K562 (cell line): ENCODE results near the gene AIRE. TPM values are rescaled to one million over a fixed set of nuclear protein-coding genes. Genes with fewer than 3 reads are reported as not detected.

Experiments
- KLF16 ChIP-seq: IDR thresholded peaks from 2 replicates; pipeline ENCODE4 v1.6.1; 2016; ENCODE audit warnings: antibody characterized with exemption
- RAD21 ChIP-seq, 2 experiments: fragments of 250-450 bp in 1 of 2; fragments of 450-650 bp in 1 of 2; sonication (Bioruptor Pico) in 1 of 2; formaldehyde crosslinking in 1 of 2; IDR thresholded peaks in 1 of 2; conservative IDR thresholded peaks in 1 of 2; 2 replicates each; pipeline versions ENCODE4 v1.4.0 to v1.8.0; 2020 to 2022; ENCODE audit warnings: mild to moderate bottlenecking in 2 of 2, moderate library complexity in 1 of 2
- RBFOX2 ChIP-seq: fragments of 200-400 bp; formaldehyde crosslinking; IDR thresholded peaks from 2 replicates; pipeline ENCODE4 v1.6.1; 2017; ENCODE audit warnings: low read depth, mild to moderate bottlenecking, low read length, moderate library complexity
- SMC3 ChIP-seq: conservative IDR thresholded peaks from 2 replicates; pipeline ENCODE4 v1.6.1; 2011; ENCODE audit warnings: low read depth, low read length, improper control_type of control experiment; ENCODE audit not compliant: insufficient read depth
- STAG1 ChIP-seq: sonication (generic); formaldehyde crosslinking; IDR thresholded peaks from 2 replicates; pipeline ENCODE4 v1.5.0; 2020; ENCODE audit warnings: missing genetic modification reagents, borderline replicate concordance
- STAT5B ChIP-seq: fragments of 250-450 bp; sonication (Bioruptor Pico); IDR thresholded peaks from 2 replicates; pipeline ENCODE4 v1.8.0; 2021; ENCODE audit warnings: mild to moderate bottlenecking, inconsistent platforms
- ZBTB7A ChIP-seq: IDR thresholded peaks from 2 replicates; pipeline ENCODE4 v1.6.1; 2011; ENCODE audit warnings: low read depth, mild to moderate bottlenecking, low read length, moderate library complexity, borderline replicate concordance; ENCODE audit not compliant: control insufficient read depth
- polyA plus RNA-seq, 8 experiments: library from polyadenylated mRNA; depleted of rRNA in 4 of 8; stranded (reverse) in 5 of 8; unstranded in 3 of 8; fragments of >200 nt; fragmentation: Nextera tagmentation in 2 of 8; fragmentation: Illumina TruSeq in 1 of 8; extraction: Ambion mirVana in 2 of 8; extraction: Trizol in 1 of 8; gene quantifications; 2 replicates each; pipeline versions ENCODE4 v1.2.1 to v1.2.3, GENCODE V29; 2011 to 2014; ENCODE audit warnings: inconsistent platforms in 1 of 8, missing spikeins in 1 of 8
- total RNA-seq, 7 experiments: library from RNA; depleted of rRNA in 6 of 7; stranded (reverse); fragments of >200 nt in 6 of 7; fragmentation: Illumina TruSeq in 2 of 7; extraction: Trizol in 2 of 7; gene quantifications; 2 replicates each; pipeline versions ENCODE4 v1.2.1 to v1.2.3, GENCODE V29; 2011 to 2021; ENCODE audit warnings: low replicate concordance in 1 of 7
- TF ChIP-seq, protein P1 (sequence below): fragments of 250-450 bp; sonication (Bioruptor Pico); IDR thresholded peaks from 2 replicates; pipeline ENCODE4 v1.8.0; 2021; ENCODE audit warnings: mild to moderate bottlenecking, moderate library complexity
- TF ChIP-seq, protein P2 (sequence below): fragments of 450-650 bp; IDR thresholded peaks from 2 replicates; pipeline ENCODE4 v1.6.1; 2018; ENCODE audit not compliant: partially characterized antibody
- TF ChIP-seq, protein P3 (sequence below), 3 experiments: IDR thresholded peaks in 2 of 3; conservative IDR thresholded peaks in 1 of 3; 2 replicates each; pipeline ENCODE4 v1.5.1; 2011 to 2012; ENCODE audit warnings: low read length in 3 of 3, mild to moderate bottlenecking in 3 of 3, control low read depth in 2 of 3, improper control_type of control experiment in 1 of 3, inconsistent platforms in 1 of 3, low read depth in 1 of 3, mixed read lengths in 1 of 3, moderate library complexity in 1 of 3; ENCODE audit not compliant: insufficient read depth in 2 of 3
- TF ChIP-seq, protein P4 (sequence below): fragments of 200-800 bp; sonication (Bioruptor generic); IDR thresholded peaks from 2 replicates; pipeline ENCODE4 v1.6.1; 2017; ENCODE audit warnings: missing genetic modification characterization, missing compliant biosample characterization

Gene AIRE
- total and polyA plus RNA-seq, 9 of the 15 experiments (the other 6 are each of a cell fraction or from before 2014, with no cell fraction given), result 0.01 TPM; not detected in 8

DNA sequence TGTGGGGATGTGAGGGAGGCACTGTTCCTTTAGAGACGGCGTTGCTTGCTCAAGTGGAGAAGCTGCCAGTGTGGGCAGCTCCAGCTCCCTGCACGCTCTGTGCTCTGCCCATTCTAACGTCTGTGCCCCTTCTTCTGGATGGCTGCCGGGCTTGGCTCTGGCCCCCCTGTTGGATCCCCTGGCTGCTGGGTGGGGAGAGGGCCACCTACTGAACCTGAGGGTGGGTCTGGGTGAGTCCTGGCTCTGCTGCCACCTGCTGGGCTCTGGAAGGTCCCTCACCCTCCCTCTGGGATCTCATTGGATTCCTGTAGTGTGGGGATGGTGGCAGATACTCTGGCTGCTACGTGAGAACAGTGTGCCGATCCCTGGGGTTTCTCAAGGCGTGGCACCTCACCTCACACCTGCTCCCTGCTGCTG lies 19.2 kb downstream of the AIRE start (continued):
- TF ChIP-seq, protein P1, sequence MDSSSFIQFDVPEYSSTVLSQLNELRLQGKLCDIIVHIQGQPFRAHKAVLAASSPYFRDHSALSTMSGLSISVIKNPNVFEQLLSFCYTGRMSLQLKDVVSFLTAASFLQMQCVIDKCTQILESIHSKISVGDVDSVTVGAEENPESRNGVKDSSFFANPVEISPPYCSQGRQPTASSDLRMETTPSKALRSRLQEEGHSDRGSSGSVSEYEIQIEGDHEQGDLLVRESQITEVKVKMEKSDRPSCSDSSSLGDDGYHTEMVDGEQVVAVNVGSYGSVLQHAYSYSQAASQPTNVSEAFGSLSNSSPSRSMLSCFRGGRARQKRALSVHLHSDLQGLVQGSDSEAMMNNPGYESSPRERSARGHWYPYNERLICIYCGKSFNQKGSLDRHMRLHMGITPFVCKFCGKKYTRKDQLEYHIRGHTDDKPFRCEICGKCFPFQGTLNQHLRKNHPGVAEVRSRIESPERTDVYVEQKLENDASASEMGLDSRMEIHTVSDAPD (CRISPR knock-in tag), result no peak
- TF ChIP-seq RBFOX2 (peak; percentile 40; the same call in 1 of the 2 replicates), ZBTB7A (peak; percentile 48; the same call in 1 of the 2 replicates), RAD21 (CRISPR knock-in tag; conservative IDR thresholded peaks at IDR 0.05 in 1 of 2, IDR thresholded peaks at IDR 0.05 in 1 of 2) (peak in 1 of 2 experiments; percentile 49; a peak in 2 of 4 replicates), STAG1 (peak; percentile 6; the same call in 1 of the 2 replicates), SMC3 (peak; percentile 50), STAT5B (no peak), KLF16 (no peak)
- TF ChIP-seq, protein P2, sequence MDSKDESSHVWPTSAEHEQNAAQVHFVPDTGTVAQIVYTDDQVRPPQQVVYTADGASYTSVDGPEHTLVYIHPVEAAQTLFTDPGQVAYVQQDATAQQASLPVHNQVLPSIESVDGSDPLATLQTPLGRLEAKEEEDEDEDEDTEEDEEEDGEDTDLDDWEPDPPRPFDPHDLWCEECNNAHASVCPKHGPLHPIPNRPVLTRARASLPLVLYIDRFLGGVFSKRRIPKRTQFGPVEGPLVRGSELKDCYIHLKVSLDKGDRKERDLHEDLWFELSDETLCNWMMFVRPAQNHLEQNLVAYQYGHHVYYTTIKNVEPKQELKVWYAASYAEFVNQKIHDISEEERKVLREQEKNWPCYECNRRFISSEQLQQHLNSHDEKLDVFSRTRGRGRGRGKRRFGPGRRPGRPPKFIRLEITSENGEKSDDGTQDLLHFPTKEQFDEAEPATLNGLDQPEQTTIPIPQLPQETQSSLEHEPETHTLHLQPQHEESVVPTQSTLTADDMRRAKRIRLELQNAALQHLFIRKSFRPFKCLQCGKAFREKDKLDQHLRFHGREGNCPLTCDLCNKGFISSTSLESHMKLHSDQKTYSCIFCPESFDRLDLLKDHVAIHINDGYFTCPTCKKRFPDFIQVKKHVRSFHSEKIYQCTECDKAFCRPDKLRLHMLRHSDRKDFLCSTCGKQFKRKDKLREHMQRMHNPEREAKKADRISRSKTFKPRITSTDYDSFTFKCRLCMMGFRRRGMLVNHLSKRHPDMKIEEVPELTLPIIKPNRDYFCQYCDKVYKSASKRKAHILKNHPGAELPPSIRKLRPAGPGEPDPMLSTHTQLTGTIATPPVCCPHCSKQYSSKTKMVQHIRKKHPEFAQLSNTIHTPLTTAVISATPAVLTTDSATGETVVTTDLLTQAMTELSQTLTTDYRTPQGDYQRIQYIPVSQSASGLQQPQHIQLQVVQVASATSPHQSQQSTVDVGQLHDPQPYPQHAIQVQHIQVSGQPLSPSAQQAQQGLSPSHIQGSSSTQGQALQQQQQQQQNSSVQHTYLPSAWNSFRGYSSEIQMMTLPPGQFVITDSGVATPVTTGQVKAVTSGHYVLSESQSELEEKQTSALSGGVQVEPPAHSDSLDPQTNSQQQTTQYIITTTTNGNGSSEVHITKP, result no peak
- TF ChIP-seq, protein P3, sequence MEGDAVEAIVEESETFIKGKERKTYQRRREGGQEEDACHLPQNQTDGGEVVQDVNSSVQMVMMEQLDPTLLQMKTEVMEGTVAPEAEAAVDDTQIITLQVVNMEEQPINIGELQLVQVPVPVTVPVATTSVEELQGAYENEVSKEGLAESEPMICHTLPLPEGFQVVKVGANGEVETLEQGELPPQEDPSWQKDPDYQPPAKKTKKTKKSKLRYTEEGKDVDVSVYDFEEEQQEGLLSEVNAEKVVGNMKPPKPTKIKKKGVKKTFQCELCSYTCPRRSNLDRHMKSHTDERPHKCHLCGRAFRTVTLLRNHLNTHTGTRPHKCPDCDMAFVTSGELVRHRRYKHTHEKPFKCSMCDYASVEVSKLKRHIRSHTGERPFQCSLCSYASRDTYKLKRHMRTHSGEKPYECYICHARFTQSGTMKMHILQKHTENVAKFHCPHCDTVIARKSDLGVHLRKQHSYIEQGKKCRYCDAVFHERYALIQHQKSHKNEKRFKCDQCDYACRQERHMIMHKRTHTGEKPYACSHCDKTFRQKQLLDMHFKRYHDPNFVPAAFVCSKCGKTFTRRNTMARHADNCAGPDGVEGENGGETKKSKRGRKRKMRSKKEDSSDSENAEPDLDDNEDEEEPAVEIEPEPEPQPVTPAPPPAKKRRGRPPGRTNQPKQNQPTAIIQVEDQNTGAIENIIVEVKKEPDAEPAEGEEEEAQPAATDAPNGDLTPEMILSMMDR (IDR thresholded peaks at IDR 0.05 in 2 of 3, conservative IDR thresholded peaks at IDR 0.05 in 1 of 3; ENCODE audit: insufficient read depth in 2 of 3, low read depth in 1 of 3, low read length in 3 of 3), result peak; percentile 69 to 79 (median 74)
- TF ChIP-seq, protein P4, sequence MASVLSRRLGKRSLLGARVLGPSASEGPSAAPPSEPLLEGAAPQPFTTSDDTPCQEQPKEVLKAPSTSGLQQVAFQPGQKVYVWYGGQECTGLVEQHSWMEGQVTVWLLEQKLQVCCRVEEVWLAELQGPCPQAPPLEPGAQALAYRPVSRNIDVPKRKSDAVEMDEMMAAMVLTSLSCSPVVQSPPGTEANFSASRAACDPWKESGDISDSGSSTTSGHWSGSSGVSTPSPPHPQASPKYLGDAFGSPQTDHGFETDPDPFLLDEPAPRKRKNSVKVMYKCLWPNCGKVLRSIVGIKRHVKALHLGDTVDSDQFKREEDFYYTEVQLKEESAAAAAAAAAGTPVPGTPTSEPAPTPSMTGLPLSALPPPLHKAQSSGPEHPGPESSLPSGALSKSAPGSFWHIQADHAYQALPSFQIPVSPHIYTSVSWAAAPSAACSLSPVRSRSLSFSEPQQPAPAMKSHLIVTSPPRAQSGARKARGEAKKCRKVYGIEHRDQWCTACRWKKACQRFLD, result no peak
